Endodermal cell (in vitro differentiated cells): Measurements from ENCODE around the gene PTGFR. TPM values are rescaled to one million over a fixed set of nuclear protein-coding genes. Genes with fewer than 3 reads are reported as not detected.

Experiments used
- DNase-seq: peaks from one replicate; pipeline ENCODE4 v3.0.0-alpha.2; 2017
- H3K27ac ChIP-seq: 2 replicates; pipeline ENCODE4 v1.5.1; 2013; ENCODE audit warnings: mild to moderate bottlenecking, low read depth, low read length, moderate library complexity
- H3K27me3 ChIP-seq: 2 replicates; pipeline ENCODE4 v1.6.1; 2013; ENCODE audit warnings: mild to moderate bottlenecking, low read length, moderate library complexity; ENCODE audit not compliant: insufficient read depth, control insufficient read depth, poor library complexity, severe bottlenecking
- H3K36me3 ChIP-seq: 2 replicates; pipeline ENCODE4 v1.7.0; 2013; ENCODE audit warnings: mild to moderate bottlenecking, low read length, moderate library complexity; ENCODE audit not compliant: control insufficient read depth, insufficient read depth
- H3K4me1 ChIP-seq: one replicate; pipeline ENCODE4 v1.7.0; 2013; ENCODE audit warnings: low read length; ENCODE audit not compliant: control insufficient read depth, insufficient read depth
- H3K4me3 ChIP-seq: 2 replicates; pipeline ENCODE4 v1.5.1; 2013; ENCODE audit warnings: mild to moderate bottlenecking, low read length, moderate library complexity
- H3K9ac ChIP-seq: 2 replicates; pipeline ENCODE4 v1.6.1; 2013; ENCODE audit warnings: mild to moderate bottlenecking, low read length, moderate library complexity; ENCODE audit not compliant: poor library complexity, severe bottlenecking; ENCODE audit errors: extremely low read depth
- H3K9me3 ChIP-seq: 2 replicates; pipeline ENCODE4 v1.6.1; 2013; ENCODE audit warnings: mild to moderate bottlenecking, low read length, moderate library complexity; ENCODE audit not compliant: control insufficient read depth
- H3K27ac Mint-ChIP-seq: 2 replicates; pipeline ENCODE4 v1.8.0; 2020; ENCODE audit warnings: mixed read lengths
- H3K27me3 Mint-ChIP-seq: 2 replicates; pipeline ENCODE4 v1.8.0; 2021; ENCODE audit warnings: mild to moderate bottlenecking, mixed read lengths; ENCODE audit not compliant: insufficient read depth
- H3K36me3 Mint-ChIP-seq: 2 replicates; pipeline ENCODE4 v1.8.0; 2020; ENCODE audit warnings: low read depth, mixed read lengths
- H3K4me1 Mint-ChIP-seq: 2 replicates; pipeline ENCODE4 v1.8.0; 2020; ENCODE audit warnings: mixed read lengths
- H3K4me3 Mint-ChIP-seq: 2 replicates; pipeline ENCODE4 v1.8.0; 2020; ENCODE audit warnings: mild to moderate bottlenecking, moderate library complexity, mixed read lengths
- H3K9me3 Mint-ChIP-seq: 2 replicates; pipeline ENCODE4 v1.8.0; 2020; ENCODE audit warnings: mild to moderate bottlenecking, mixed read lengths
- CTCF ChIP-seq: fragments of 200-600 bp; sonication (generic); conservative IDR thresholded peaks from 2 replicates; pipeline ENCODE4 v1.5.0; 2021; ENCODE audit warnings: antibody characterized with exemption, mild to moderate bottlenecking
- WGBS, 2 experiments: methylation state at CpG; one replicate each; pipeline versions ENCODE4 v1.1.5 to v1.1.7; 2013; ENCODE audit warnings: missing lambda C conversion rate in 2 of 2, mixed read lengths in 1 of 2; ENCODE audit not compliant: insufficient coverage in 1 of 2, insufficient read length in 1 of 2; 5-methylcytosine and 5-hydroxymethylcytosine counted together
- total RNA-seq, 2 donors: library from RNA; stranded (reverse); fragmentation: NEBNext Ultra II Directional in 1 of 2; extraction: Animal tissue kit (Norgen Biotek cat#: 25700) in 1 of 2; gene quantifications; 2 replicates in 1 of 2; 3 replicates in 1 of 2; pipeline ENCODE4 v1.2.1, GENCODE V29; 2021

PTGFR gene
- total RNA-seq, 2 donors from 2014 or later = 0.09 to 0.38 TPM

GRCh38 chr1:78554840-78555239 lies 64.1 kb downstream of the PTGFR start:
- no peak overlapping the region for H3K27ac Mint-ChIP-seq
- no peak overlapping the region for H3K27ac ChIP-seq
- H3K9me3 ChIP-seq = peaks cover 40% of the 10 kb centered on the region
- no peaks in the 10 kb centered on the region for H3K36me3 Mint-ChIP-seq
- H3K27me3 ChIP-seq = no peaks in the 10 kb centered on the region
- no peak for TF ChIP-seq CTCF
- H3K4me3 ChIP-seq = no peak overlapping the region
- H3K27me3 Mint-ChIP-seq = peaks cover 33% of the 10 kb centered on the region
- no peak for DNase-seq
- H3K9me3 Mint-ChIP-seq = peaks cover 26% of the 10 kb centered on the region
- no peaks in the 10 kb centered on the region for H3K36me3 ChIP-seq
- H3K4me3 Mint-ChIP-seq = no peak overlapping the region
- no peaks in the 10 kb centered on the region for H3K4me1 Mint-ChIP-seq
- no peaks in the 10 kb centered on the region for H3K4me1 ChIP-seq
- no peak overlapping the region for H3K9ac ChIP-seq

GRCh38 chr1:78559680-78560079 lies 68.9 kb downstream of the PTGFR start:
- no peak for TF ChIP-seq CTCF
- no peak for DNase-seq
- H3K9me3 ChIP-seq = peaks cover 14% of the 10 kb centered on the region
- H3K36me3 ChIP-seq = no peaks in the 10 kb centered on the region
- Mint-ChIP-seq H3K4me1 (no peaks in the 10 kb centered on the region), H3K4me3 (no peak overlapping the region), H3K9me3 (peaks cover 10% of the 10 kb centered on the region), H3K27ac (no peak overlapping the region), H3K27me3 (peaks cover 17% of the 10 kb centered on the region), H3K36me3 (no peaks in the 10 kb centered on the region)
- H3K27ac ChIP-seq = no peak overlapping the region
- H3K4me3 ChIP-seq = no peak overlapping the region
- H3K27me3 ChIP-seq = no peaks in the 10 kb centered on the region
- no peak overlapping the region for H3K9ac ChIP-seq
- H3K4me1 ChIP-seq = no peaks in the 10 kb centered on the region

GRCh38 chr1:78560811-78561210 lies 70.0 kb downstream of the PTGFR start:
- Mint-ChIP-seq H3K9me3 (no peaks in the 10 kb centered on the region), H3K27me3 (peaks cover 17% of the 10 kb centered on the region), H3K4me1 (no peaks in the 10 kb centered on the region), H3K27ac (no peak overlapping the region), H3K36me3 (no peaks in the 10 kb centered on the region), H3K4me3 (no peak overlapping the region)
- H3K27ac ChIP-seq = no peak overlapping the region
- H3K4me1 ChIP-seq = no peaks in the 10 kb centered on the region
- H3K27me3 ChIP-seq = no peaks in the 10 kb centered on the region
- H3K4me3 ChIP-seq = no peak overlapping the region
- no peak overlapping the region for H3K9ac ChIP-seq
- DNase-seq = no peak
- peaks cover 6% of the 10 kb centered on the region for H3K9me3 ChIP-seq
- no peak for TF ChIP-seq CTCF
- 86% methylated on average over 1 of the region's 1 CpG; no CpG with 5 or more reads in 1 of the 2 experiments for WGBS, 2 experiments
- no peaks in the 10 kb centered on the region for H3K36me3 ChIP-seq
